Endothelial cell of umbilical vein (primary cell): ENCODE data around the gene RRP1. TPM values are rescaled to one million over a fixed set of nuclear protein-coding genes. Genes with fewer than 3 reads are reported as not detected.

Experiments
- BruUV-seq: library from RNA; stranded (reverse); fragments of 400-500 nt; replicated peaks from 2 replicates; lab custom pipeline; 2021; lab: Mats Ljungman, UMichigan
- CTCF ChIA-PET: fragments of 300-600, 350-600 bp; sonication (Branson Sonifier 250); formaldehyde crosslinking; loops from one replicate; lab custom pipeline; 2021; ENCODE audit warnings: antibody characterized with exemption, inconsistent platforms; lab: Charles Lee
- POLR2A ChIA-PET: fragments of 300-600, 350-600 bp; sonication (Branson Sonifier 250); formaldehyde crosslinking; loops from one replicate; lab custom pipeline; 2021; ENCODE audit warnings: antibody characterized with exemption, inconsistent platforms; lab: Charles Lee
- DNase-seq: peaks from one replicate; pipeline ENCODE4 v3.0.0-alpha.2; 2011; ENCODE audit warnings: low read depth, low spot score
- FAIRE-seq: peaks from 2 replicates; lab custom pipeline; 2011; peaks lifted over from hg19 to GRCh38; lab: Jason Lieb, UNC
- H2AFZ ChIP-seq: 2 replicates; pipeline ENCODE4 v1.6.0; 2012; ENCODE audit warnings: low read depth, low read length, control low read depth, inconsistent platforms
- H3K27ac ChIP-seq: 2 replicates; pipeline ENCODE4 v1.5.1; 2011; ENCODE audit warnings: low read depth, mild to moderate bottlenecking, control low read depth, low read length, moderate library complexity; ENCODE audit not compliant: insufficient read depth
- H3K27me3 ChIP-seq, 2 experiments: 2 replicates each; pipeline versions ENCODE4 v1.6.0 to v1.6.1; 2011; ENCODE audit warnings: low read length in 2 of 2, mixed read lengths in 1 of 2; ENCODE audit not compliant: control insufficient read depth in 2 of 2, insufficient read depth in 2 of 2
- H3K36me3 ChIP-seq, 2 experiments: 2 replicates in 1 of 2; 3 replicates in 1 of 2; pipeline ENCODE4 v1.5.1; 2011; ENCODE audit warnings: low read length in 2 of 2, mild to moderate bottlenecking in 1 of 2, moderate library complexity in 1 of 2; ENCODE audit not compliant: control insufficient read depth in 2 of 2, insufficient read depth in 2 of 2; ENCODE audit errors: extremely low read depth in 1 of 2
- H3K4me1 ChIP-seq: 3 replicates; pipeline ENCODE4 v1.5.1; 2011; ENCODE audit warnings: mild to moderate bottlenecking, low read length; ENCODE audit not compliant: control insufficient read depth, insufficient read depth; ENCODE audit errors: extremely low read depth
- H3K4me2 ChIP-seq: 2 replicates; pipeline ENCODE4 v1.6.1; 2011; ENCODE audit warnings: low read length, control low read depth, mixed read lengths; ENCODE audit not compliant: insufficient read depth
- H3K4me3 ChIP-seq, 3 experiments: fragments of 200-600 bp in 1 of 3; sonication (generic), shearing (Covaris generic) in 1 of 3; replicated peaks in 1 of 3; 2 replicates each; pipeline ENCODE4 v1.5.1; 2011 to 2016; ENCODE audit warnings: control low read depth in 3 of 3, low read length in 3 of 3, mild to moderate bottlenecking in 2 of 3, inconsistent platforms in 1 of 3, low read depth in 1 of 3, moderate library complexity in 1 of 3; ENCODE audit not compliant: insufficient read depth in 1 of 3
- H3K79me2 ChIP-seq: 2 replicates; pipeline ENCODE4 v1.6.0; 2012; ENCODE audit warnings: low read length, inconsistent platforms; ENCODE audit not compliant: control insufficient read depth, insufficient read depth
- H3K9ac ChIP-seq: replicated peaks from 2 replicates; pipeline ENCODE3; 2011; ENCODE audit warnings: low read length, control low read depth; ENCODE audit not compliant: insufficient read depth; ENCODE audit errors: extremely low read depth
- H3K9me1 ChIP-seq: replicated peaks from 3 replicates; pipeline ENCODE4 v1.6.0; 2011; ENCODE audit warnings: mild to moderate bottlenecking, low read length; ENCODE audit not compliant: control insufficient read depth, insufficient read depth; ENCODE audit errors: extremely low read depth
- H3K9me3 ChIP-seq: replicated peaks from 2 replicates; pipeline ENCODE4 v1.5.1; 2012; ENCODE audit warnings: low read length, inconsistent platforms; ENCODE audit not compliant: control insufficient read depth, insufficient read depth
- H4K20me1 ChIP-seq: replicated peaks from 2 replicates; pipeline ENCODE3; 2011; ENCODE audit warnings: mild to moderate bottlenecking, low read length; ENCODE audit not compliant: control insufficient read depth, insufficient read depth; ENCODE audit errors: extremely low read depth
- EZH2 ChIP-seq: IDR thresholded peaks from 2 replicates; pipeline ENCODE4 v1.6.1; 2012; ENCODE audit warnings: borderline replicate concordance, low read depth, mild to moderate bottlenecking, moderate library complexity, low read length, inconsistent platforms; ENCODE audit not compliant: severe bottlenecking
- FOS ChIP-seq: IDR thresholded peaks from 2 replicates; pipeline ENCODE4 v1.6.1; 2011; ENCODE audit warnings: mild to moderate bottlenecking, low read length, moderate library complexity, borderline replicate concordance; ENCODE audit not compliant: insufficient read depth
- GATA2 ChIP-seq: IDR thresholded peaks from 2 replicates; pipeline ENCODE4 v1.7.0; 2011; ENCODE audit warnings: low read depth, mild to moderate bottlenecking, moderate library complexity, mixed read lengths, low read length; ENCODE audit not compliant: insufficient read length, insufficient read depth
- JUN ChIP-seq: IDR thresholded peaks from 2 replicates; pipeline ENCODE4 v1.6.1; 2011; ENCODE audit warnings: borderline replicate concordance, low read depth; ENCODE audit not compliant: insufficient read length, insufficient read depth
- MAX ChIP-seq: IDR thresholded peaks from 2 replicates; pipeline ENCODE4 v1.6.1; 2011; ENCODE audit not compliant: insufficient read depth, insufficient read length
- MYC ChIP-seq: IDR thresholded peaks from one replicate; pipeline ENCODE4 v1.6.1; 2011; ENCODE audit warnings: mild to moderate bottlenecking, low read depth, low read length
- POLR2AphosphoS5 ChIP-seq: IDR thresholded peaks from 2 replicates; pipeline ENCODE4 v1.6.1; 2012; ENCODE audit warnings: low read depth, mild to moderate bottlenecking, control low read depth, low read length, moderate library complexity; ENCODE audit not compliant: insufficient read depth
- dilution Hi-C: fragments of 300-500 bp; cut with MboI; formaldehyde crosslinking; loops from one replicate; pipeline ENCODE4 v1.15.0; 2019; ENCODE audit warnings: low sequenced_read_pairs; ENCODE audit not compliant: extremely low pct_ligation_motif_present
- intact Hi-C: fragments of 100-400 bp; cut with micrococcal nuclease; formaldehyde crosslinking; loops from one replicate; pipeline ENCODE4 v1.10.0; 2022
- polyA plus RNA-seq, 4 experiments: library from polyadenylated mRNA; depleted of rRNA in 3 of 4; stranded (reverse) in 3 of 4; unstranded in 1 of 4; fragments of >200 nt; gene quantifications; 2 replicates each; pipeline versions ENCODE4 v1.2.1 to v1.2.3, GENCODE V29; 2011 to 2012; ENCODE audit warnings: missing spikeins in 1 of 4
- total RNA-seq: library from RNA; stranded (reverse); gene quantifications from 2 replicates; pipeline ENCODE4 v1.2.3, GENCODE V29; 2021

The RRP1 gene
- total and polyA plus RNA-seq, 2 donors (not counting 3 experiments of a cell fraction or from before 2014, with no cell fraction given) = 15.2 to 36.3 TPM

DNA sequence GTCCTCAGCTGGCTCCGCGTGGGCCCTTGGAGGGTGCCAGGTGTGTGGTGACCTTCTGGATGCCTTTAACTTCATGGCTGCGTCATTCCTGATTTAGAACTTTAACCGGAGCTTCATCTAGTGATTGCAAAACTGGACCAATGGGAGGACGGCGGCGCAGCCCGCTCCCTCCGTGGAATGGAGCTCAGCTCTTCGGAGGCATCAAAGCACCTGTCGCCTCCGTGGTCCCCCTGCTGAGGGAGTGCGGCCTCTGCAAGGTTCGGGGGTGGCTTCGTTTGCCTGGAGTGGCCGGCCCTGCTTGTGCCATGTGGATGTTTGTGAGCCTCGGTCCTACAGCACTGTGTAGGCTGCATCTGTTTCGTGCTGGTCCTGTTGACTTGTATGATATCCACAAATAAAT lies 27.5 kb upstream of the RRP1 start:
- H3K9me3 ChIP-seq = no peaks in the 10 kb centered on the region
- H3K36me3 ChIP-seq = peaks cover 0 to under 1% of the 10 kb centered on the region in 2 experiments
- no peak for FAIRE-seq
- no peaks in the 10 kb centered on the region for H3K9me1 ChIP-seq
- no peaks in the 10 kb centered on the region for H4K20me1 ChIP-seq
- no TSS peak for BruUV-seq
- ChIA-PET CTCF (no interaction called here), POLR2A (no interaction called here)
- H3K27ac ChIP-seq = no peak overlapping the region
- no peaks in the 10 kb centered on the region for H3K4me1 ChIP-seq
- H3K4me3 ChIP-seq = no peak overlapping the region
- no peaks in the 10 kb centered on the region for H3K27me3 ChIP-seq
- intact Hi-C loops (no loop called here), dilution Hi-C loops (no loop called here)
- H2AFZ ChIP-seq = no peak overlapping the region
- TF ChIP-seq EZH2 (no peak), MAX (no peak), FOS (no peak), GATA2 (no peak), JUN (no peak)
- H3K9ac ChIP-seq = no peak overlapping the region
- no peaks in the 10 kb centered on the region for H3K79me2 ChIP-seq
- no peak for DNase-seq
- no peak overlapping the region for H3K4me2 ChIP-seq

- CTCF ChIA-PET = no interaction called here
- Histone ChIP-seq H3K79me2 (no peaks in the 10 kb centered on the region), H2AFZ (no peak overlapping the region), H3K4me1 (no peaks in the 10 kb centered on the region), H3K27me3 (no peaks in the 10 kb centered on the region), H3K9me3 (no peaks in the 10 kb centered on the region), H3K36me3 (no peaks in the 10 kb centered on the region), H3K27ac (no peak overlapping the region), H3K4me2 (no peak overlapping the region), H3K9ac (no peak overlapping the region), H3K4me3 (no peak overlapping the region), H4K20me1 (no peaks in the 10 kb centered on the region), H3K9me1 (no peaks in the 10 kb centered on the region)
- POLR2A ChIA-PET = no interaction called here
- intact Hi-C loops = no loop called here
- no peak for DNase-seq
- TF ChIP-seq POLR2AphosphoS5 = no peak
- no peak for TF ChIP-seq FOS
- no peak for TF ChIP-seq MAX
- no peak for TF ChIP-seq EZH2
- TF ChIP-seq JUN = no peak
- no peak for TF ChIP-seq MYC
- dilution Hi-C loops = no loop called here
- no peak for FAIRE-seq
- BruUV-seq = no TSS peak
Measured at GRCh38 chr21:43762303-43763128, 26.9 kb upstream of the RRP1 start.
